ENCODE results near the gene ALG12. TPM values are rescaled to one million over a fixed set of nuclear protein-coding genes. Genes with fewer than 3 reads are reported as not detected.

ALG12 gene
- total RNA-seq, 1 experiment from 2014 or later = 18.2 TPM

DNA sequence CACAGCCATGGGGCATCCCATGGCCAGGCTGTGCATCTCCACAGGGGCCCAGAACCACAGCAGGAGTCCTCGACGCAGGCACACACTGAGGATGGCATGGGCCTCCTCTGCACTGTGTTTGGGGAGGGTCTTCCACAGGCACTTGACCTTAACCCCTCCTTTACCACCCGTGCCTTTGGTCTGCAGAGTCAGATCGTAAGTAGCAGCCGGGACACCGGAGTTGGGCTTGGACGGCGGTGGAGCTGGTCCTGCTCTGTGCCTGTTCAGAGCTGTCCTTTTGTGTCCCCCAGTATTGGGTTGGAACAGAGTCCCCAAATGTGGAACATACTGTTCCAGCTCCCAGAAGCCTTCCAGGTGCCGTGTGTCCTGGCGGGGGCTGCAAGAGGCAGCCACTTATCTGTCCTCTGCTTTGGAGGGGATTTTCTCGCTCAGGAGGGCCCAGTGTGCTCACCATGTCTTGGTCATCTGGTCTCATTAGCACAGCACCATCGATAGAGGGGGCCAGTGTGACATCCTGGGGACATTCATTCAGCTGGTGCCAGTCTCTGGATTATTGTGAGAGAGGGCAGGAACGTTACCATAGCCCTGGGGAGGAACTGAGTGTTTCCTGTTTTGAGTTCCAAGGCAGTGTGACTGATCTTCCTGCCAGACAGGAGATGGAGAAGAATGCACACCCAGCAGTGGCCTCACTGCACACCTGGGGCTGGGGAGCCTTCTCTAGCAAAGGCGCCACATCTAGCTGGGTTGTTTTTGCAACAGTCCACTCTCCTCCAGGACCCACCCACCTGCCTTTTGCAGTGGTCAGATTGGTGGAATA lies 12.6 kb upstream of the ALG12 start:
- intact Hi-C loops (cut with micrococcal nuclease) = loop anchor here (1.0 to 2.0 kb wide), 3 partner anchors 31 to 216 kb away; no protein-coding TSS in a partner anchor
- CTCF ChIA-PET = interaction anchor here (0.5 to 2.7 kb wide), 21 partner anchors 9 to 439 kb away, joined by 3 to 48 read pairs (median 4); partner anchors contain the start of gene ZBED4

GRCh38 chr22:49929994-49930575 lies 11.8 kb upstream of the ALG12 start:
- no TSS peak for BruUV-seq (replicated peaks)
- CTCF ChIA-PET = interaction anchor here (0.5 to 2.7 kb wide), 20 partner anchors 10 to 440 kb away, joined by 3 to 48 read pairs (median 5); no protein-coding TSS in a partner anchor
- Mint-ChIP-seq H3K27ac (ENCODE audit: low read depth, unreplicated experiment) (no peak overlapping the region), H3K36me3 (ENCODE audit: insufficient read depth, unreplicated experiment) (peaks cover 18% of the 10 kb centered on the region), H3K27me3 (ENCODE audit: insufficient read depth, unreplicated experiment) (no peaks in the 10 kb centered on the region), H3K4me1 (ENCODE audit: insufficient read depth, unreplicated experiment) (peaks cover 12% of the 10 kb centered on the region), H3K9me3 (ENCODE audit: unreplicated experiment) (no peaks in the 10 kb centered on the region), H3K4me3 (ENCODE audit: unreplicated experiment) (no peak overlapping the region)
- intact Hi-C loops (cut with micrococcal nuclease) = loop anchor here (2.0 kb wide), 1 partner anchor 217 kb away; no protein-coding TSS in a partner anchor
- POLR2A ChIA-PET = interaction anchor here (1.4 to 5.0 kb wide), 5 partner anchors 20 to 100 kb away, joined by 3 to 65 read pairs (median 12); partner anchors contain the start of gene PIM3
- DNase-seq (ENCODE audit: unreplicated experiment) = peak; percentile 25
- TF ChIP-seq, protein P1, sequence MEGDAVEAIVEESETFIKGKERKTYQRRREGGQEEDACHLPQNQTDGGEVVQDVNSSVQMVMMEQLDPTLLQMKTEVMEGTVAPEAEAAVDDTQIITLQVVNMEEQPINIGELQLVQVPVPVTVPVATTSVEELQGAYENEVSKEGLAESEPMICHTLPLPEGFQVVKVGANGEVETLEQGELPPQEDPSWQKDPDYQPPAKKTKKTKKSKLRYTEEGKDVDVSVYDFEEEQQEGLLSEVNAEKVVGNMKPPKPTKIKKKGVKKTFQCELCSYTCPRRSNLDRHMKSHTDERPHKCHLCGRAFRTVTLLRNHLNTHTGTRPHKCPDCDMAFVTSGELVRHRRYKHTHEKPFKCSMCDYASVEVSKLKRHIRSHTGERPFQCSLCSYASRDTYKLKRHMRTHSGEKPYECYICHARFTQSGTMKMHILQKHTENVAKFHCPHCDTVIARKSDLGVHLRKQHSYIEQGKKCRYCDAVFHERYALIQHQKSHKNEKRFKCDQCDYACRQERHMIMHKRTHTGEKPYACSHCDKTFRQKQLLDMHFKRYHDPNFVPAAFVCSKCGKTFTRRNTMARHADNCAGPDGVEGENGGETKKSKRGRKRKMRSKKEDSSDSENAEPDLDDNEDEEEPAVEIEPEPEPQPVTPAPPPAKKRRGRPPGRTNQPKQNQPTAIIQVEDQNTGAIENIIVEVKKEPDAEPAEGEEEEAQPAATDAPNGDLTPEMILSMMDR (IDR thresholded peaks at IDR 0.05; ENCODE audit: unreplicated experiment) = no peak

More for the DNA sequence above, 12.6 kb upstream of the ALG12 start:
- H3K4me1 Mint-ChIP-seq (ENCODE audit: insufficient read depth, unreplicated experiment) = peaks cover 12% of the 10 kb centered on the region
- no peak overlapping the region for H3K4me3 Mint-ChIP-seq (ENCODE audit: unreplicated experiment)
- POLR2A ChIA-PET = interaction anchor here (0.7 to 5.0 kb wide), 9 partner anchors 13 to 100 kb away, joined by 3 to 65 read pairs (median 4); partner anchors contain the start of genes ALG12, CRELD2 and PIM3
- H3K9me3 Mint-ChIP-seq (ENCODE audit: unreplicated experiment) = no peaks in the 10 kb centered on the region
- no TSS peak for BruUV-seq (replicated peaks)
- no peaks in the 10 kb centered on the region for H3K27me3 Mint-ChIP-seq (ENCODE audit: insufficient read depth, unreplicated experiment)
- TF ChIP-seq, protein P1 (IDR thresholded peaks at IDR 0.05; ENCODE audit: unreplicated experiment) = peak; percentile 13
- H3K27ac Mint-ChIP-seq (ENCODE audit: low read depth, unreplicated experiment) = no peak overlapping the region
- DNase-seq (ENCODE audit: unreplicated experiment) = peak; percentile 83
- peaks cover 13% of the 10 kb centered on the region for H3K36me3 Mint-ChIP-seq (ENCODE audit: insufficient read depth, unreplicated experiment)

- intact Hi-C loops (cut with micrococcal nuclease) = no loop called here
- Mint-ChIP-seq H3K4me1 (ENCODE audit: insufficient read depth, unreplicated experiment) (peaks cover 12% of the 10 kb centered on the region), H3K4me3 (ENCODE audit: unreplicated experiment) (no peak overlapping the region), H3K27ac (ENCODE audit: low read depth, unreplicated experiment) (no peak overlapping the region), H3K27me3 (ENCODE audit: insufficient read depth, unreplicated experiment) (no peaks in the 10 kb centered on the region), H3K36me3 (ENCODE audit: insufficient read depth, unreplicated experiment) (peaks cover 25% of the 10 kb centered on the region), H3K9me3 (ENCODE audit: unreplicated experiment) (no peaks in the 10 kb centered on the region)
- peak; percentile 56 for DNase-seq (ENCODE audit: unreplicated experiment)
- TF ChIP-seq, protein P1 (IDR thresholded peaks at IDR 0.05; ENCODE audit: unreplicated experiment) = peak; percentile 84
- no TSS peak for BruUV-seq (replicated peaks)
- ChIA-PET CTCF (interaction anchor here (0.9 to 2.7 kb wide), 12 partner anchors 15 to 105 kb away, joined by 3 to 48 read pairs (median 8); no protein-coding TSS in a partner anchor), POLR2A (interaction anchor here (1.5 to 5.0 kb wide), 3 partner anchors 21 to 101 kb away, joined by 3 to 65 read pairs (median 12); partner anchors contain the start of gene PIM3)
Measured at GRCh38 chr22:49929211-49929979, 11.2 kb upstream of the ALG12 start.

All from MCF 10A (cell line).